HFF-Myc (cell line): ENCODE results near the gene CYTH3.

ENCODE experiments used
- DNase-seq: peaks from one replicate; pipeline ENCODE4 v3.0.0-alpha.2; 2011; ENCODE audit warnings: low read depth; ENCODE audit errors: extremely low read depth
- H3K4me3 ChIP-seq: replicated peaks from 2 replicates; pipeline ENCODE4 v1.5.1; 2011; ENCODE audit warnings: low read depth, mild to moderate bottlenecking, control low read depth, low read length
- CTCF ChIP-seq: IDR thresholded peaks from 2 replicates; pipeline ENCODE4 v1.5.1; 2012; ENCODE audit warnings: mild to moderate bottlenecking, low read depth, low read length, control low read depth; ENCODE audit errors: missing control alignments

CYTH3 gene

GRCh38 chr7:6272481-6273323, at the start of gene CYTH3:
TSS of gene CYTH3 (minus strand) at chr7:6272624. CDS start at chr7:6272507, 117 bp downstream.
- no peak for TF ChIP-seq CTCF
- H3K4me3 ChIP-seq = peak within 1 kb of the TSS; percentile 87
- DNase-seq = no peak

- DNase-seq = no peak
- no peak for TF ChIP-seq CTCF
- H3K4me3 ChIP-seq = no peak overlapping the region
These were observed 48.4 kb upstream of the CYTH3 start for GRCh38 chr7:6320791-6321190.

DNA sequence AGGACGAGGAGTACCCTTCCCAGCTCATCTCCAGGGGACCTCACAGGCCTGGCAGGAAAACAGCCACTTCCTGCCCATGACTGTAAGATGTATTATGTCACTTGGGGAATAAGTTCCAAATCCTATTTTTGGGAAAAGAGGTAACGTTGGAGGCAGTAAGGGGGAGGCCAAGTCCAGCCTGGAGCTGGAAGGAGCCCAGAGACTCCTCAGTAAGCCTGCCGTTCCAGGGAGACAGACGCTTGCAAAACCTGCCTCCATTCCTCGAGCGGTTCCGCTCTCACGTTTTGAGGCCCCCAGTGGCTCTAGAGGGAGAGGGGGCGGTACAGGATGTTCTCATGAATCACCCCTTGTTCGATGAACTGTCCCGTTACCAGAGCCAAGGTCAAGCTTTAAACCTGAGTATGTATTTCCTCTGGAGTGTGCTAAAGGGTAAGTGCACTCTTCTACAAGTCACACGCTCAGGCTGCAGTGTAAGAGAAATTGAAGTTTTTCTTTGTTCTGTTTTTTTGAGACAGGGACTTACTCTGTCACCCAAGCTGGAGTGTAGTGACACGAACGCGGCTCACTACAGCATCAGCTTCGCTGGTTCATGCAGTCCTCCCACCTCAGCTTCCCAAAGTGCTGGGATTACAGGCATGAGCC, 45.5 kb upstream of the CYTH3 start:
- H3K4me3 ChIP-seq = no peak overlapping the region
- TF ChIP-seq CTCF = no peak
- peak; percentile 51 for DNase-seq

GRCh38 chr7:6316226-6316625, 43.8 kb upstream of the CYTH3 start:
- no peak overlapping the region for H3K4me3 ChIP-seq
- no peak for DNase-seq
- TF ChIP-seq CTCF = no peak

GRCh38 chr7:6315746-6316145, 43.3 kb upstream of the CYTH3 start:
- DNase-seq = no peak
- no peak overlapping the region for H3K4me3 ChIP-seq
- no peak for TF ChIP-seq CTCF

DNA sequence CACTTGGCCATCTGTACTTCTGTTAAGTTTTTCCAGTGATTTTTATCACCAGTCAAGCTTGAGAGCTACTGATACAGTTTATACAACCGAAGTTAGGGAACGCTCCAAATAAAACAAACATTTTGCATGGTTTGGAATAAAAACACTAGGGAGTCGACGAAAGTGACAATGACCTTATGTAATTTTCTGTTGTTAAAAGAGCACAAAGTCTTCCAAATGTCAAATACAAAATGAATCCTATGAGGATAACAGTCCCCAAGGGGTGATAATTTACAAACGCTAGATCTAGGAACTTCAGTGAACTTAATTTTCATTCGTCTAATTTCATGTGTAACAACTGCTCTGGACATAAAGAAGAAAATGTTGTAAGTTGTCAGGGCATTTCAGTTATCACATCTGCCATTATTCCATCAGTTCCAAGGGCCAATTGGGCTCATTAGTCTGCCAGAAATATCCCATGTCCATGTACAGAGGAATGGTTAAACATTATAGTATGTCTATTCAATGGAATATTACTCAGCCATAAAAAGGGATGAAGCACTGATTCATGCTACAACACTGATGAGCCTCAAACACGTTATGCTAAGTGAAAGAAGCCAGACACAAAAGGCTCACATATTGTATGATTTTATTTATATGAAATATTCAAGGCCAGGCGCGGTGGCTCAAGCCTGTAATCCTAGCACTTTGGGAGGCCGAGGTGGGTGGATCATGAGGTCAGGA, 38.0 kb upstream of the CYTH3 start:
- TF ChIP-seq CTCF = no peak
- H3K4me3 ChIP-seq = no peak overlapping the region
- no peak for DNase-seq
